GM21360 (cell line): ENCODE results near the gene PRKG1.
"Not testable (repeated sequence)": the region's sequence is repeated elsewhere in the genome, so short reads cannot be mapped to it uniquely, and the experiment has no call there.

Source experiments
- ATAC-seq: cut with Tn5 transposase; IDR thresholded peaks from one replicate; pipeline ENCODE4 v1.9.1; 2021; ENCODE audit warnings: mild to moderate bottlenecking, moderate library complexity; ENCODE audit not compliant: unreplicated experiment

Gene PRKG1

GRCh38 chr10:52215745-52216361 lies 1141.6 kb downstream of the PRKG1 start:
- ATAC-seq = peak; percentile 58

DNA sequence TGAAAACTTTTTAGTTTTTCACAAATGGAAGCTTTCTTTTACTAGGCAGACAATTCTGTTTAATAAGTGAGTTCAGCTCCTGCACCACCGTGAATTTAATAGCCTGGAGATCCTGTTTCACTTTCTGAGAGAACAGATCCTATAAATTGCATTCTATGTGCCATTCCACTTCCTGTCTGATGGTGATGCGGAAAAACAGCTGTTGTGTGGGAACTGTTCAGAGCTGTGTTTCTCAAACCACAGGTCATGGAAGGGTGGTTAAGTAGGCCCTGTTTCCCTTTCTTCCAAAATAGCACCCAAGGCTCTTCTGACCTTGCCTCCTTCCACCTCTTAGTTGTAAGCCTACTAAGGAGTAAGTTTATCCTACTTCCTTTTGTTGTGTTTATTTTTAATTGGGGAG lies 1142.6 kb downstream of the PRKG1 start:
- ATAC-seq = peak; percentile 76

GRCh38 chr10:52217531-52217930 lies 1143.2 kb downstream of the PRKG1 start:
- ATAC-seq = no peak

DNA sequence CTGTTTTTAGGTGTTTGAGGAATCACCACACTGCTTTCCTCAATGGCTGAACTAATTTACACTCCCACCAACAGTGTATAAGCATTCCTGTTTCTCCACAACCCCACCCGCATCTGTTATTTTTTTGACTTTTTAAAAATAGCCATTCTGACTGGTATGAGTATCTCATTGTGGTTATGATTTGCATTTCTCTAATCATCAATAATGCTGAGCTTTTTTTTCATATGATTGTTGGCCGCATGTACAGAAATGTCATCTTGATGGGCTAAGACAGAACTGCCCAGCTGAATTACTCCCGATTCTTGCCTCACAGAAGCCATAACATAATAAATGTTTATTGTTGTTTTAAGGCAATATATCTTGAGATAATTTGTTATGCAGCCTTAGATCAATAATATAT lies 1146.7 kb downstream of the PRKG1 start:
- no peak for ATAC-seq

DNA sequence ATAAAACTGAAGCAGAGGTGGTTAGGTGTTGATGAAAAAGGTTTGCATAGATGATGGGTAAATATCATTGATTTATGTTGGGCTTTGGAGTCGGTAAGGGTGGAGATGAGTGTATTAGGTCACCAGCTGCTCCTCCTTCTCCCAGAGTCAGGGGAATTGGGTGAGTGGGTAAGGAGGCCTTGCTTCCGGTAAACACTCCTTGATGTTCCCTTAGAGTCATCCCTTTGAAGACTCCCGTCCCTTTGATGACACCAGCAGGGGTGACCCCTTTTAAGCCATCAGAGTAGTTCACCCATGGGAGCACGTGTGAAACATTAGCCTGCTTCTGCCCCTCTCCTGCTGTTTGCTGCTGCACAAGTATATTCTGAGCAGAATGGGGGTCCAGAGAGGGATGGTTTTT lies 1147.6 kb downstream of the PRKG1 start:
- no peak for ATAC-seq

GRCh38 chr10:52226197-52226847 lies 1152.0 kb downstream of the PRKG1 start:
- ATAC-seq = no peak

- no peak for ATAC-seq
Measured at GRCh38 chr10:52228556-52228955, 1154.3 kb downstream of the PRKG1 start.

- no peak for ATAC-seq
Measured at GRCh38 chr10:52229291-52229931, 1155.1 kb downstream of the PRKG1 start.

DNA sequence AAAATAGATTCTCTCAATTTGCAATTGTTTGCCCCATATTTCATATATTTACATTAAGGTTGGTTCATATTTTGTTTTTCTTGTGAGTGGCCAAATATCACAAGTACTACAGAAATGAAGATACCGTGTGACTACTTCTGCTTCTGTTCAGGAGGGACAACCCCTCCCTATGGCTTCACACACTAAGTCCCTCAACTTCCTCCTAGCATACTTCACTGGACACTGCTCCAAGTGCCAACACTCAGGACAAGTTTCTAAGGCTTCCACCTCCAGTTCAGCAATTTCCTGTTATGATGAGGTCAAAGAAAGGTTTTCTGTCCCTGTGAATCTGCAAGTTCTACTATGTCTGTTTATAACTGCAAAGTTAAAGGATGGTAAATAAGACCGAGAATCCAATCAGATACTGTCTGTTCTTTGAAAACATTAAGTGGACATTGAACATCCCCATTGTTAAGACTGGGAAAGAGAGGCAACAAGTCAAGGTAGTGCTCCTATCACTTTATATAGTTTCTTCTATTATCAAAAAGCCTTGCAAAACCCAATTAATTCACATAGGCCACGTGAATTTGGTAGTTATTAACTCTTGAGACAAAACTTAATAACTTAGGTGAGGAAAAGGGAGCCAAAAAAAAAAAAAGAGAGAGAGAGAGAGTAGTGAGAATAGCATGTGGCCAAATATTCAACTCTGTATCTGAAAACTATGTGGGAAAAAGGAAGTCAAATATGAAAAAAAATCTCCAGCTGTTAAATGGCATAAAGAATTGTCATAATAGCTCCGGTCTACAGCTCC lies 1158.5 kb downstream of the PRKG1 start:
- peak; percentile 99 for ATAC-seq

- ATAC-seq = not testable (repeated sequence)
Measured at GRCh38 chr10:52233351-52233991, 1159.2 kb downstream of the PRKG1 start.

DNA sequence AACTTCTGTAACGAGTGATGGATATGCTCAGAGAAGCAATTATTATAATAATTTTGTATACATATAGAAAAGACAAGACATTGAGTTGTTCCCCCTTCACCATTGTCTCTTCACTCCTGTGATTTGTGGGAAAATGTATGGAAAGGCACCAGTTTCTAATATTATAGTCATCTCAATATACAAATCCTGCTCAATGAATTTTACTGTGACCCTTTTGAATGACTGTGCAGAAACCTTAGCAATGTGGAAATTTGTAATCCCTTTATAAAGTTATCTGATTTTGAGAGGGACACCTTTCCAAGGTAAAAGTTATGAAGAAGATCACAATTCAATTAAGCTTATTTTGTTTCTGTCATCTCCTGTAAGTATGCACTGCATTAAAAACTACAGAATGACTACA lies 1165.5 kb downstream of the PRKG1 start:
- no peak for ATAC-seq

GRCh38 chr10:52245547-52245946 lies 1171.3 kb downstream of the PRKG1 start:
- ATAC-seq = no peak

DNA sequence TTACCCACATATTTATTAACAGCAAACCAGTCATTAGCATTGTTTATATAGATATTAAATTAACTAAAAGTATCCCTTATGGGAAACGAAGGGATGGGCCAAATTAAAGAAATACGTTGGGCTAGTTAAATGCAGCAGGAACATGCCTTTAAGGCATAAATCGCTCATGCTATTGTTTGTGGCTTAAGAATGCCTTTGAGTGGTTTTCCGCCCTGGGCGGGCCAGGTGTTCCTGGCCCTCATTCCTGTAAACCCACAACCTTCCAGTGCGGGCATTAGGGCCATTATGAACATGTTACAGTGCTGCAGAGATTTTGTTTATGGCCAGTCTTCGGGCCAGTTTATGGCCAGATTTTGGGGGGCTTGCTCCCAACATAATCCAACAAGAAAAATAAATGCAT lies 1173.6 kb downstream of the PRKG1 start:
- not testable (repeated sequence) for ATAC-seq

GRCh38 chr10:52248697-52249306 lies 1174.5 kb downstream of the PRKG1 start:
- ATAC-seq = no peak

- ATAC-seq = no peak
Measured at GRCh38 chr10:52249850-52250395, 1175.6 kb downstream of the PRKG1 start.

DNA sequence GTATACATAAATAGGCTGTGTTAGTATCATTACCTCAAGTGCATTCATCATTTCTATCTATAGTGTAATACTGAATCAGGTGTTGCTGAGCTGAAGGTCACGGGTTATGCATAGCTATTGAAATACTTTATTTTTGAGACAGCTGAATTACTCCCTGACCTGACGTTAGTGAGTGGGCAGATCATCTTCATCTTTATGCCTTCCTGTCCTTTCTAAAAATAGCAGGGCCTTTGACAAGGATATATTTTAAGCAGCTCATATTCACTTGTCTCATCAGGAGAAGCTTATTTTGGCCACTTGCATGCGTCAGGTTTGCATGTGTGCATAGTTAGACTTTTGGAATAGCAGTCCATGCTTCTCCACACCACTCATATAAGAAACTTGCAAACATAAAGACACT lies 1176.2 kb downstream of the PRKG1 start:
- ATAC-seq = no peak

GRCh38 chr10:52252307-52252706 lies 1178.0 kb downstream of the PRKG1 start:
- no peak for ATAC-seq

DNA sequence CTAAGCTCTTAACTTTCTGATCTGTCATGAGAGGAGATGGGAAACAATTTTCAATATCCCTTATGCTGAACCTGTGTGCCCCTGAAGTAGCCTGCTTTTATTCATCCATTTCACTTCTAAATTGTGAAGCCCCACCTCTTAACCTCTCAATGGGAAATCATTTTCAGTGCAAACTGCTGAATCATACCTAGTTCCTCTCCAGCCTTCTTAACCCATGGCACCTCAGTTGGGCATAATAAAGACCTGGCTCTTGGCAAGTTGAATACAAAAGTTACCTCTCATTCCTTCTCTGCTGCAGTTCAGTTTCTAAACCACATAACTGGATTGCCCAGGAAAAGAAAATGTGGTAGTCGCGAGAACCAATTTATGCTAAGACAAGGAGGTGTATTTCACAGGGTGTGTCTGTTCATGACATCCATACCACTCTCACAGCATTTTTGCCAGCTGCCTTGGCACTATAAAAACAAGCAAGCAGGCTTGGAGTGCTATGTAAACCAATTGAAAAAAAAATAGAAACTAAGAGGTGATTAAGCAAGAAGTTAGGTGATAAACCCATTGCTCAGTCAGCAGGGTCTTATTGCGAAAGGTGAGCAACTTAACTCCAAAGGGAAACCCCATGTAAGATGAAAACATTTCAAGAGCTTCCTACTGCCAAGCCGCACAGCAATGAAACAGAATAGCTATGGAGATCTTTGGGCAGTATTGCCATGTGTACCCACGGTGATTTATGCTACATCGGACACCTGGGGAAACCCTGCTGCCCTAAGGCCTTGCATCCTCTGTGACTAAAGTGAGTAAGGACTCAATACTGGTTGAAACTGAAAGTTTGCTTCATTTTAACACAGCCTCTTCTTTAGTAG lies 1182.8 kb downstream of the PRKG1 start:
- peak; percentile 98 for ATAC-seq

DNA sequence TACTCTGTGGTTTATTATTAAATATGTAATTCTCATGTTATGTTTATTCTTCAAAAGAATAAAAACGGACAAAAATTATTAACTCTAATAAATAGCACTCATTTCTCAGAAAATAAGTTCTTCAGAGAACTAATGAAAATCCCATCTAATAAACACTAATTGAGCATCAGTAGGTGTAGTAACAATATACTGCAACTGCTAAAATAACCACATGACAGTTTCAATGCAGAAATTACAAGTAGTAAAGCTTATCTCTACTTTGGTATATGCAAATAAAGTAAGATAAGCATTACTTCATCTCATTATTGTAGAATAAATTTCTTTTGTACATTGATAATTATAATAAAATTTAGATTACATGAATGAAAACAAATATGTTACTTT lies 1183.4 kb downstream of the PRKG1 start:
- peak; percentile 74 for ATAC-seq
